Endothelial cell of umbilical vein (primary cell): Measurements from ENCODE around the gene OTULIN. TPM values are rescaled to one million over a fixed set of nuclear protein-coding genes. Genes with fewer than 3 reads are reported as not detected.

Source experiments
- BruUV-seq: library from RNA; stranded (reverse); fragments of 400-500 nt; replicated peaks from 2 replicates; lab custom pipeline; 2021; lab: Mats Ljungman, UMichigan
- CTCF ChIA-PET: fragments of 300-600, 350-600 bp; sonication (Branson Sonifier 250); formaldehyde crosslinking; loops from one replicate; lab custom pipeline; 2021; ENCODE audit warnings: antibody characterized with exemption, inconsistent platforms; lab: Charles Lee
- POLR2A ChIA-PET: fragments of 300-600, 350-600 bp; sonication (Branson Sonifier 250); formaldehyde crosslinking; loops from one replicate; lab custom pipeline; 2021; ENCODE audit warnings: antibody characterized with exemption, inconsistent platforms; lab: Charles Lee
- DNase-seq: peaks from one replicate; pipeline ENCODE4 v3.0.0-alpha.2; 2011; ENCODE audit warnings: low read depth, low spot score
- FAIRE-seq: peaks from 2 replicates; lab custom pipeline; 2011; peaks lifted over from hg19 to GRCh38; lab: Jason Lieb, UNC
- H2AFZ ChIP-seq: 2 replicates; pipeline ENCODE4 v1.6.0; 2012; ENCODE audit warnings: low read depth, low read length, control low read depth, inconsistent platforms
- H3K27ac ChIP-seq: 2 replicates; pipeline ENCODE4 v1.5.1; 2011; ENCODE audit warnings: low read depth, mild to moderate bottlenecking, control low read depth, low read length, moderate library complexity; ENCODE audit not compliant: insufficient read depth
- H3K27me3 ChIP-seq, 2 experiments: 2 replicates each; pipeline versions ENCODE4 v1.6.0 to v1.6.1; 2011; ENCODE audit warnings: low read length in 2 of 2, mixed read lengths in 1 of 2; ENCODE audit not compliant: control insufficient read depth in 2 of 2, insufficient read depth in 2 of 2
- H3K36me3 ChIP-seq, 2 experiments: 2 replicates in 1 of 2; 3 replicates in 1 of 2; pipeline ENCODE4 v1.5.1; 2011; ENCODE audit warnings: low read length in 2 of 2, mild to moderate bottlenecking in 1 of 2, moderate library complexity in 1 of 2; ENCODE audit not compliant: control insufficient read depth in 2 of 2, insufficient read depth in 2 of 2; ENCODE audit errors: extremely low read depth in 1 of 2
- H3K4me1 ChIP-seq: 3 replicates; pipeline ENCODE4 v1.5.1; 2011; ENCODE audit warnings: mild to moderate bottlenecking, low read length; ENCODE audit not compliant: control insufficient read depth, insufficient read depth; ENCODE audit errors: extremely low read depth
- H3K4me2 ChIP-seq: 2 replicates; pipeline ENCODE4 v1.6.1; 2011; ENCODE audit warnings: low read length, control low read depth, mixed read lengths; ENCODE audit not compliant: insufficient read depth
- H3K4me3 ChIP-seq, 3 experiments: fragments of 200-600 bp in 1 of 3; sonication (generic), shearing (Covaris generic) in 1 of 3; replicated peaks in 1 of 3; 2 replicates each; pipeline ENCODE4 v1.5.1; 2011 to 2016; ENCODE audit warnings: control low read depth in 3 of 3, low read length in 3 of 3, mild to moderate bottlenecking in 2 of 3, inconsistent platforms in 1 of 3, low read depth in 1 of 3, moderate library complexity in 1 of 3; ENCODE audit not compliant: insufficient read depth in 1 of 3
- H3K79me2 ChIP-seq: 2 replicates; pipeline ENCODE4 v1.6.0; 2012; ENCODE audit warnings: low read length, inconsistent platforms; ENCODE audit not compliant: control insufficient read depth, insufficient read depth
- H3K9ac ChIP-seq: replicated peaks from 2 replicates; pipeline ENCODE3; 2011; ENCODE audit warnings: low read length, control low read depth; ENCODE audit not compliant: insufficient read depth; ENCODE audit errors: extremely low read depth
- H3K9me1 ChIP-seq: replicated peaks from 3 replicates; pipeline ENCODE4 v1.6.0; 2011; ENCODE audit warnings: mild to moderate bottlenecking, low read length; ENCODE audit not compliant: control insufficient read depth, insufficient read depth; ENCODE audit errors: extremely low read depth
- H3K9me3 ChIP-seq: replicated peaks from 2 replicates; pipeline ENCODE4 v1.5.1; 2012; ENCODE audit warnings: low read length, inconsistent platforms; ENCODE audit not compliant: control insufficient read depth, insufficient read depth
- H4K20me1 ChIP-seq: replicated peaks from 2 replicates; pipeline ENCODE3; 2011; ENCODE audit warnings: mild to moderate bottlenecking, low read length; ENCODE audit not compliant: control insufficient read depth, insufficient read depth; ENCODE audit errors: extremely low read depth
- GATA2 ChIP-seq: IDR thresholded peaks from 2 replicates; pipeline ENCODE4 v1.7.0; 2011; ENCODE audit warnings: low read depth, mild to moderate bottlenecking, moderate library complexity, mixed read lengths, low read length; ENCODE audit not compliant: insufficient read length, insufficient read depth
- JUN ChIP-seq: IDR thresholded peaks from 2 replicates; pipeline ENCODE4 v1.6.1; 2011; ENCODE audit warnings: borderline replicate concordance, low read depth; ENCODE audit not compliant: insufficient read length, insufficient read depth
- MYC ChIP-seq: IDR thresholded peaks from one replicate; pipeline ENCODE4 v1.6.1; 2011; ENCODE audit warnings: mild to moderate bottlenecking, low read depth, low read length
- POLR2A ChIP-seq: IDR thresholded peaks from 2 replicates; pipeline ENCODE4 v1.6.1; 2012; ENCODE audit warnings: low read depth, mild to moderate bottlenecking, control low read depth, low read length
- dilution Hi-C: fragments of 300-500 bp; cut with MboI; formaldehyde crosslinking; loops from one replicate; pipeline ENCODE4 v1.15.0; 2019; ENCODE audit warnings: low sequenced_read_pairs; ENCODE audit not compliant: extremely low pct_ligation_motif_present
- intact Hi-C: fragments of 100-400 bp; cut with micrococcal nuclease; formaldehyde crosslinking; loops from one replicate; pipeline ENCODE4 v1.10.0; 2022
- polyA plus RNA-seq, 4 experiments: library from polyadenylated mRNA; depleted of rRNA in 3 of 4; stranded (reverse) in 3 of 4; unstranded in 1 of 4; fragments of >200 nt; gene quantifications; 2 replicates each; pipeline versions ENCODE4 v1.2.1 to v1.2.3, GENCODE V29; 2011 to 2012; ENCODE audit warnings: missing spikeins in 1 of 4
- total RNA-seq: library from RNA; stranded (reverse); gene quantifications from 2 replicates; pipeline ENCODE4 v1.2.3, GENCODE V29; 2021

The OTULIN gene
- total and polyA plus RNA-seq, 2 donors (not counting 3 experiments of a cell fraction or from before 2014, with no cell fraction given) = 7.8 to 30.2 TPM

- H3K27ac ChIP-seq = no peak overlapping the region
- H3K9me1 ChIP-seq = no peaks in the 10 kb centered on the region
- intact Hi-C loops = no loop called here
- ChIA-PET CTCF (interaction anchor here (1.0 kb wide), 1 partner anchor 10 kb away, joined by 4 read pairs; no protein-coding TSS in a partner anchor), POLR2A (no interaction called here)
- H4K20me1 ChIP-seq = no peaks in the 10 kb centered on the region
- dilution Hi-C loops = no loop called here
- H2AFZ ChIP-seq = no peak overlapping the region
- no peak overlapping the region for H3K4me2 ChIP-seq
- no peak for DNase-seq
- no peaks in the 10 kb centered on the region for H3K79me2 ChIP-seq
- H3K4me1 ChIP-seq = no peaks in the 10 kb centered on the region
- H3K9me3 ChIP-seq = no peaks in the 10 kb centered on the region
- no peak overlapping the region for H3K4me3 ChIP-seq
- H3K36me3 ChIP-seq = peaks cover 0 to 5% of the 10 kb centered on the region in 2 experiments
- no peak for TF ChIP-seq JUN
- FAIRE-seq = no peak
- no peaks in the 10 kb centered on the region for H3K27me3 ChIP-seq
- BruUV-seq = no TSS peak
- H3K9ac ChIP-seq = no peak overlapping the region
These were observed 52.5 kb downstream of the OTULIN start for GRCh38 chr5:14716755-14717752.

- Histone ChIP-seq H3K9me3 (no peaks in the 10 kb centered on the region), H4K20me1 (no peaks in the 10 kb centered on the region), H3K27ac (no peak overlapping the region), H2AFZ (no peak overlapping the region), H3K79me2 (no peaks in the 10 kb centered on the region), H3K4me2 (no peak overlapping the region), H3K9me1 (no peaks in the 10 kb centered on the region), H3K4me1 (no peaks in the 10 kb centered on the region), H3K9ac (no peak overlapping the region), H3K4me3 (no peak overlapping the region), H3K36me3 (peaks cover 0 to 5% of the 10 kb centered on the region in 2 experiments), H3K27me3 (no peaks in the 10 kb centered on the region)
- ChIA-PET CTCF (interaction anchor here (0.9 to 1.7 kb wide), 3 partner anchors 14 to 285 kb away, joined by 3 to 5 read pairs (median 3); no protein-coding TSS in a partner anchor), POLR2A (no interaction called here)
- TF ChIP-seq MYC (no peak), GATA2 (no peak), POLR2A (no peak)
- DNase-seq = no peak
- no peak for FAIRE-seq
- dilution Hi-C loops = no loop called here
- intact Hi-C loops = no loop called here
- no TSS peak for BruUV-seq
These were observed 54.3 kb downstream of the OTULIN start for GRCh38 chr5:14718778-14719177.
